K562 (cell line): ENCODE results near the gene PALM3. TPM values are rescaled to one million over a fixed set of nuclear protein-coding genes. Genes with fewer than 3 reads are reported as not detected.

Experiments
- CREB3L1 ChIP-seq: fragments of 450-650 bp; IDR thresholded peaks from 2 replicates; pipeline ENCODE4 v1.6.1; 2014; ENCODE audit warnings: low read depth, mild to moderate bottlenecking, moderate library complexity, borderline replicate concordance
- DNMT1 ChIP-seq: fragments of 450-650 bp; IDR thresholded peaks from 2 replicates; pipeline ENCODE4 v1.6.1; 2016; ENCODE audit warnings: antibody characterized with exemption, mild to moderate bottlenecking
- ETS1 ChIP-seq: conservative IDR thresholded peaks from 2 replicates; pipeline ENCODE4 v1.6.1; 2011; ENCODE audit warnings: low read depth, mild to moderate bottlenecking, low read length; ENCODE audit not compliant: control insufficient read depth
- HMGN3 ChIP-seq: IDR thresholded peaks from 2 replicates; pipeline ENCODE4 v1.6.1; 2011; ENCODE audit warnings: borderline replicate concordance, low read depth, mild to moderate bottlenecking, mixed read lengths, low read length; ENCODE audit not compliant: insufficient read length; ENCODE audit errors: extremely low read depth
- HNRNPL ChIP-seq: fragments of 200-400 bp; formaldehyde crosslinking; IDR thresholded peaks from 2 replicates; pipeline ENCODE4 v1.6.1; 2017; ENCODE audit warnings: low read depth, mild to moderate bottlenecking, low read length
- LARP7 ChIP-seq: fragments of 450-650 bp; IDR thresholded peaks from 2 replicates; pipeline ENCODE4 v1.6.1; 2016
- MAX ChIP-seq: sonication (generic); formaldehyde crosslinking; IDR thresholded peaks from 2 replicates; pipeline ENCODE4 v1.9.0; 2022; ENCODE audit warnings: mild to moderate bottlenecking, missing genetic modification reagents
- SMC3 ChIP-seq: conservative IDR thresholded peaks from 2 replicates; pipeline ENCODE4 v1.6.1; 2011; ENCODE audit warnings: low read depth, low read length, improper control_type of control experiment; ENCODE audit not compliant: insufficient read depth
- USF2 ChIP-seq: sonication (generic); formaldehyde crosslinking; IDR thresholded peaks from 2 replicates; pipeline ENCODE4 v1.5.0; 2020; ENCODE audit warnings: missing genetic modification reagents
- polyA plus RNA-seq, 8 experiments: library from polyadenylated mRNA; depleted of rRNA in 4 of 8; stranded (reverse) in 5 of 8; unstranded in 3 of 8; fragments of >200 nt; fragmentation: Nextera tagmentation in 2 of 8; fragmentation: Illumina TruSeq in 1 of 8; extraction: Ambion mirVana in 2 of 8; extraction: Trizol in 1 of 8; gene quantifications; 2 replicates each; pipeline versions ENCODE4 v1.2.1 to v1.2.3, GENCODE V29; 2011 to 2014; ENCODE audit warnings: inconsistent platforms in 1 of 8, missing spikeins in 1 of 8
- total RNA-seq, 7 experiments: library from RNA; depleted of rRNA in 6 of 7; stranded (reverse); fragments of >200 nt in 6 of 7; fragmentation: Illumina TruSeq in 2 of 7; extraction: Trizol in 2 of 7; gene quantifications; 2 replicates each; pipeline versions ENCODE4 v1.2.1 to v1.2.3, GENCODE V29; 2011 to 2021; ENCODE audit warnings: low replicate concordance in 1 of 7
- TF ChIP-seq, protein P1 (sequence below): fragments of 450-650 bp; IDR thresholded peaks from 2 replicates; pipeline ENCODE4 v1.6.1; 2017; ENCODE audit warnings: antibody characterized with exemption, mild to moderate bottlenecking

The PALM3 gene
- total and polyA plus RNA-seq, 9 of the 15 experiments (the other 6 are each of a cell fraction or from before 2014, with no cell fraction given): 0.07 to 9.3 (median 3.3) TPM

GRCh38 chr19:14031719-14032480, 30.0 kb downstream of the PALM3 start, which contains the start of gene IL27RA (continued):
- peak; percentile 43; the same call in 1 of the 2 replicates for TF ChIP-seq SMC3
- peak; percentile 64; the same call in 1 of the 2 replicates for TF ChIP-seq HNRNPL
- no peak for TF ChIP-seq DNMT1
- TF ChIP-seq, protein P1, sequence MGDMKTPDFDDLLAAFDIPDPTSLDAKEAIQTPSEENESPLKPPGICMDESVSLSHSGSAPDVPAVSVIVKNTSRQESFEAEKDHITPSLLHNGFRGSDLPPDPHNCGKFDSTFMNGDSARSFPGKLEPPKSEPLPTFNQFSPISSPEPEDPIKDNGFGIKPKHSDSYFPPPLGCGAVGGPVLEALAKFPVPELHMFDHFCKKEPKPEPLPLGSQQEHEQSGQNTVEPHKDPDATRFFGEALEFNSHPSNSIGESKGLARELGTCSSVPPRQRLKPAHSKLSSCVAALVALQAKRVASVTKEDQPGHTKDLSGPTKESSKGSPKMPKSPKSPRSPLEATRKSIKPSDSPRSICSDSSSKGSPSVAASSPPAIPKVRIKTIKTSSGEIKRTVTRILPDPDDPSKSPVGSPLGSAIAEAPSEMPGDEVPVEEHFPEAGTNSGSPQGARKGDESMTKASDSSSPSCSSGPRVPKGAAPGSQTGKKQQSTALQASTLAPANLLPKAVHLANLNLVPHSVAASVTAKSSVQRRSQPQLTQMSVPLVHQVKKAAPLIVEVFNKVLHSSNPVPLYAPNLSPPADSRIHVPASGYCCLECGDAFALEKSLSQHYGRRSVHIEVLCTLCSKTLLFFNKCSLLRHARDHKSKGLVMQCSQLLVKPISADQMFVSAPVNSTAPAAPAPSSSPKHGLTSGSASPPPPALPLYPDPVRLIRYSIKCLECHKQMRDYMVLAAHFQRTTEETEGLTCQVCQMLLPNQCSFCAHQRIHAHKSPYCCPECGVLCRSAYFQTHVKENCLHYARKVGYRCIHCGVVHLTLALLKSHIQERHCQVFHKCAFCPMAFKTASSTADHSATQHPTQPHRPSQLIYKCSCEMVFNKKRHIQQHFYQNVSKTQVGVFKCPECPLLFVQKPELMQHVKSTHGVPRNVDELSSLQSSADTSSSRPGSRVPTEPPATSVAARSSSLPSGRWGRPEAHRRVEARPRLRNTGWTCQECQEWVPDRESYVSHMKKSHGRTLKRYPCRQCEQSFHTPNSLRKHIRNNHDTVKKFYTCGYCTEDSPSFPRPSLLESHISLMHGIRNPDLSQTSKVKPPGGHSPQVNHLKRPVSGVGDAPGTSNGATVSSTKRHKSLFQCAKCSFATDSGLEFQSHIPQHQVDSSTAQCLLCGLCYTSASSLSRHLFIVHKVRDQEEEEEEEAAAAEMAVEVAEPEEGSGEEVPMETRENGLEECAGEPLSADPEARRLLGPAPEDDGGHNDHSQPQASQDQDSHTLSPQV: peak; percentile 77; the same call in 1 of the 2 replicates
- 0 out of 2 replicates have a peak, but pooled peaks have one; percentile 47 for TF ChIP-seq CREB3L1
- TF ChIP-seq HMGN3: peak; percentile 21
- TF ChIP-seq LARP7: peak; percentile 2; the same call in 1 of the 2 replicates
- TF ChIP-seq MAX: peak; percentile 82
- 0 out of 2 replicates have a peak, but pooled peaks have one; percentile 8 for TF ChIP-seq ETS1
- TF ChIP-seq USF2 (CRISPR knock-in tag): no peak
